GM21786 (cell line): ENCODE results near the gene ZNF668.
"Not testable (repeated sequence)": the region's sequence is repeated elsewhere in the genome, so short reads cannot be mapped to it uniquely, and the experiment has no call there.

Experiments used
- ATAC-seq: cut with Tn5 transposase; IDR thresholded peaks from one replicate; pipeline ENCODE4 v1.9.1; 2021; ENCODE audit not compliant: unreplicated experiment

ZNF668 gene

DNA sequence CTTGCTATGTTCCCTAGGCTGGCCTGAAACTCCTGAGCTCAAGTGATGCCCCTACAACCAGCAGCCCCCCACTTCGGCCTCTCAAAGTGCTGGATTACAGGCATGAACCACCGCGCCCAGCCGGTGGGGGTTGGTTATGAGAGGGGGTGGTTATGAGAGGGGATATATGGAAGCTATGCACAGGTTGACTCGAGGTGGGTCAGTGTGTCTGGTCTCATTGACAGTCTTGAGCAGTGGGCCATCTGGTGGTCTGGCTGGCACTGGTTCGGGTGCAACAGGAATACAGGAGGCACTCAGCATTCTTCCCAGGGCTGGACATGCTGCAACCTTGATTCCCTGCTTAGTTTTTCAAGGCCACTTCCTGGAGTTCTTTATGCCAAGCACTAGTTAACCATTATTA lies 58.0 kb downstream of the ZNF668 start:
- no peak for ATAC-seq

DNA sequence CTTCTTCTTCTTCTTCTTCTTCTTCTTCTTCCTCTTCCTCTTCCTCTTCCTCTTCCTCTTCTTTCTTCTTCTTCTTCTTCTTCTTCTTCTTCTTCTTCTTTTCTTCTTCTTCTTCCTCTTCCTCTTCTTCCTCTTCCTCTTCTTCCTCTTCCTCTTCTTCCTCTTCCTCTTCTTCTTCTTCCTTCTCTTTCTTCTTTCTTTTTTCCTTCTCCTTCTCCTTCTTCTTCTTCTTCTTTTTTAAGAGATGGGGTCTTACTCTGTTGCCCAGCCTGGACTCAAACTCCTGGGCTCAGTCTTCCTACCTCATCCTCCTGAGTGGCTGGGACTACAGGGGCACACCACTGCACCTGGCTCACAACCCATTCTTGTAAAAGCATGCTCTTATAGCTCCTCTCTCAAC lies 60.7 kb downstream of the ZNF668 start:
- not testable (repeated sequence) for ATAC-seq

DNA sequence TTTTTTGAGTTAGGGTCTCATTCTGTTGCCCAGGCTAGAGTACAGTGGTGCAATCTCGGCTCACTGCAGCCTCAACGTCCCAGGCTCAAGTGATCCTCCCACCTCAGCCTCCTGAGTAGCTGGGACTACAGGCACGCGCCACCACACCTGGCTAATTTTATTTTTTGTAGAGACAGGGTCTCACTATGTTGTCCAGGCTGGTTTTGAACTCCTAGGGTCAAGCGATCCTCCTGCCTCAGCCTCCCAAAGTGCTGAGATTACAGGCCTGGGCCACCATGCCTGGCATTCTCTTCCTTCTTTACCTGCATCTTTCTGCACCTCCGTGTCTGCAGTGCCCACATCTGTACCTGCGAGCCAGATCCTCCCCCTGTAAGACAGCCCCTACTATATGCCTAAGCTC lies 62.2 kb downstream of the ZNF668 start:
- not testable (repeated sequence) for ATAC-seq
